SU-DHL-6 (cell line): ENCODE measurements around the gene PITPNM2.

Source experiments
- H2AFZ ChIP-seq: fragments of 200-600 bp; sonication (generic); 2 replicates; pipeline ENCODE4 v1.6.1; 2014; ENCODE audit warnings: low read depth, mild to moderate bottlenecking, moderate library complexity, mixed read lengths, antibody characterized with exemption, low read length; ENCODE audit not compliant: severe bottlenecking
- H3F3A ChIP-seq: fragments of 200-600 bp; shearing (Covaris generic); 2 replicates; pipeline ENCODE4 v1.6.0; 2016; ENCODE audit warnings: antibody characterized with exemption, mild to moderate bottlenecking; ENCODE audit not compliant: insufficient read depth
- H3K27ac ChIP-seq: fragments of 200-600 bp; sonication (generic); 2 replicates; pipeline ENCODE4 v1.5.1; 2016; ENCODE audit warnings: low read depth, mild to moderate bottlenecking, low read length, moderate library complexity, mixed read lengths
- H3K27me3 ChIP-seq: fragments of 200-600 bp; sonication (generic), shearing (Covaris generic); 2 replicates; pipeline ENCODE4 v1.6.0; 2014; ENCODE audit warnings: mild to moderate bottlenecking, low read length
- H3K36me3 ChIP-seq: fragments of 200-600 bp; sonication (generic); 2 replicates; pipeline ENCODE4 v1.6.1; 2014; ENCODE audit warnings: mild to moderate bottlenecking, low read length, mixed read lengths
- H3K4me2 ChIP-seq: fragments of 300-600, 200-600 bp; shearing (Covaris generic), sonication (generic); 2 replicates; pipeline ENCODE4 v1.6.0; 2014; ENCODE audit warnings: low read length, low read depth, mild to moderate bottlenecking; ENCODE audit not compliant: poor library complexity, severe bottlenecking
- H3K4me3 ChIP-seq: fragments of 200-600 bp; sonication (generic); 2 replicates; pipeline ENCODE4 v1.5.1; 2014; ENCODE audit warnings: antibody characterized with exemption, low read length, mild to moderate bottlenecking, mixed read lengths; ENCODE audit not compliant: insufficient read depth, poor library complexity, severe bottlenecking
- H3K79me2 ChIP-seq: fragments of 200-600 bp; sonication (generic); 2 replicates; pipeline ENCODE4 v1.6.1; 2014; ENCODE audit warnings: mild to moderate bottlenecking, low read length, moderate library complexity; ENCODE audit not compliant: insufficient read depth
- H3K9ac ChIP-seq: fragments of 200-600 bp; sonication (generic); 2 replicates; pipeline ENCODE4 v1.7.0; 2014; ENCODE audit warnings: mild to moderate bottlenecking, low read length
- H3K9me2 ChIP-seq: fragments of 200-600 bp; sonication (generic); replicated peaks from 2 replicates; pipeline ENCODE4 v1.6.1; 2014; ENCODE audit warnings: low read length; ENCODE audit not compliant: insufficient read depth
- H3K9me3 ChIP-seq: fragments of 200-600 bp; sonication (generic); 2 replicates; pipeline ENCODE4 v1.6.1; 2014; ENCODE audit warnings: low read length, mixed read lengths; ENCODE audit not compliant: insufficient read depth
- H4K20me1 ChIP-seq: fragments of 200-600 bp; sonication (generic); 2 replicates; pipeline ENCODE4 v1.6.1; 2014; ENCODE audit warnings: low read depth, mild to moderate bottlenecking, antibody characterized with exemption, low read length, moderate library complexity, mixed read lengths
- EZH2phosphoT487 ChIP-seq: fragments of 200-600 bp; sonication (generic), shearing (Covaris generic); conservative IDR thresholded peaks from 2 replicates; pipeline ENCODE4 v1.6.1; 2018; ENCODE audit warnings: mild to moderate bottlenecking, antibody characterized with exemption, low read length, moderate library complexity, mixed read lengths
- TF ChIP-seq, protein P1 (sequence below): fragments of 200-600 bp; sonication (generic); IDR thresholded peaks from one replicate; pipeline ENCODE4 v1.5.1; 2017; ENCODE audit warnings: antibody characterized with exemption, mild to moderate bottlenecking, low read length, moderate library complexity; ENCODE audit not compliant: insufficient read depth, poor library complexity, severe bottlenecking

The PITPNM2 gene

GRCh38 chr12:123139926-123140675, 10.8 kb downstream of the PITPNM2 start:
- Histone ChIP-seq H3K36me3 (no peaks in the 10 kb centered on the region), H3K27me3 (no peaks in the 10 kb centered on the region), H2AFZ (no peak overlapping the region), H3K4me3 (no peak overlapping the region), H3K9ac (no peak overlapping the region), H3F3A (no peaks in the 10 kb centered on the region), H4K20me1 (no peaks in the 10 kb centered on the region), H3K9me2 (no peaks in the 10 kb centered on the region), H3K27ac (no peak overlapping the region), H3K4me2 (no peak overlapping the region), H3K79me2 (no peaks in the 10 kb centered on the region), H3K9me3 (no peaks in the 10 kb centered on the region)
- TF ChIP-seq EZH2phosphoT487, result no peak
- TF ChIP-seq, protein P1, sequence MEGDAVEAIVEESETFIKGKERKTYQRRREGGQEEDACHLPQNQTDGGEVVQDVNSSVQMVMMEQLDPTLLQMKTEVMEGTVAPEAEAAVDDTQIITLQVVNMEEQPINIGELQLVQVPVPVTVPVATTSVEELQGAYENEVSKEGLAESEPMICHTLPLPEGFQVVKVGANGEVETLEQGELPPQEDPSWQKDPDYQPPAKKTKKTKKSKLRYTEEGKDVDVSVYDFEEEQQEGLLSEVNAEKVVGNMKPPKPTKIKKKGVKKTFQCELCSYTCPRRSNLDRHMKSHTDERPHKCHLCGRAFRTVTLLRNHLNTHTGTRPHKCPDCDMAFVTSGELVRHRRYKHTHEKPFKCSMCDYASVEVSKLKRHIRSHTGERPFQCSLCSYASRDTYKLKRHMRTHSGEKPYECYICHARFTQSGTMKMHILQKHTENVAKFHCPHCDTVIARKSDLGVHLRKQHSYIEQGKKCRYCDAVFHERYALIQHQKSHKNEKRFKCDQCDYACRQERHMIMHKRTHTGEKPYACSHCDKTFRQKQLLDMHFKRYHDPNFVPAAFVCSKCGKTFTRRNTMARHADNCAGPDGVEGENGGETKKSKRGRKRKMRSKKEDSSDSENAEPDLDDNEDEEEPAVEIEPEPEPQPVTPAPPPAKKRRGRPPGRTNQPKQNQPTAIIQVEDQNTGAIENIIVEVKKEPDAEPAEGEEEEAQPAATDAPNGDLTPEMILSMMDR, result no peak

GRCh38 chr12:123135688-123136087, 15.2 kb downstream of the PITPNM2 start:
- H3K27ac ChIP-seq, result no peak overlapping the region
- no peaks in the 10 kb centered on the region for H3F3A ChIP-seq
- H3K9me2 ChIP-seq, result no peaks in the 10 kb centered on the region
- H4K20me1 ChIP-seq, result no peaks in the 10 kb centered on the region
- H3K9ac ChIP-seq, result no peak overlapping the region
- H3K36me3 ChIP-seq, result no peaks in the 10 kb centered on the region
- no peaks in the 10 kb centered on the region for H3K27me3 ChIP-seq
- no peak overlapping the region for H3K4me2 ChIP-seq
- no peaks in the 10 kb centered on the region for H3K79me2 ChIP-seq
- TF ChIP-seq, protein P1, result no peak
- TF ChIP-seq EZH2phosphoT487, result no peak
- no peaks in the 10 kb centered on the region for H3K9me3 ChIP-seq
- H3K4me3 ChIP-seq, result no peak overlapping the region
- no peak overlapping the region for H2AFZ ChIP-seq

DNA sequence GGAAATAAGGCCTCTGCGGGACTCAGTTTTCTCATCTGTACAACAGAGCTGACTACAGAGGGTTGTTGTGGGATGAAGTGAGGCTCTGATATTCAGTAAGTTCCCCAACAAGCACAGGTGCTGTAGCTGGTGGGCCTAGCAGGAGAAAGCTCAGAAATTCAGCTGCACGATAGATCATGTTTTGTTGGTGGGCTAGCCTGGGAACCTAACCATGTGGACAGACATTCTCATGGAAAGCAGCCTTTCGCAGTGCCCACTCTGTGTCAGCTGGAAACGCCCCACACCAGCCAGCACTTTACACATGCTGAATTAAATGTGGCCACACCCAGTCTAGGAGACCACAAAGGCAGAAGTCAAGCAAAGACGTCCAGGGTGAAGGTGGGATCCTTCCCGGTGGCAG, 16.1 kb downstream of the PITPNM2 start:
- Histone ChIP-seq H3K9me2 (no peaks in the 10 kb centered on the region), H3K9me3 (no peaks in the 10 kb centered on the region), H2AFZ (no peak overlapping the region), H3K9ac (no peak overlapping the region), H3K4me2 (no peak overlapping the region), H3F3A (no peaks in the 10 kb centered on the region), H3K27ac (no peak overlapping the region), H3K36me3 (no peaks in the 10 kb centered on the region), H3K79me2 (no peaks in the 10 kb centered on the region), H3K4me3 (no peak overlapping the region), H3K27me3 (no peaks in the 10 kb centered on the region), H4K20me1 (no peaks in the 10 kb centered on the region)
- no peak for TF ChIP-seq EZH2phosphoT487

- H3K27ac ChIP-seq, result no peak overlapping the region
- TF ChIP-seq, protein P1, result no peak
- TF ChIP-seq EZH2phosphoT487, result no peak
- no peaks in the 10 kb centered on the region for H3K9me2 ChIP-seq
Measured at GRCh38 chr12:123134271-123134671, 16.6 kb downstream of the PITPNM2 start.

More at GRCh38 chr12:123134271-123134671, 16.6 kb downstream of the PITPNM2 start:
- Histone ChIP-seq H3K4me3 (no peak overlapping the region), H4K20me1 (no peaks in the 10 kb centered on the region), H3K9me3 (no peaks in the 10 kb centered on the region), H3K27me3 (no peaks in the 10 kb centered on the region), H3K79me2 (no peaks in the 10 kb centered on the region), H3K4me2 (no peak overlapping the region), H3F3A (no peaks in the 10 kb centered on the region), H3K9ac (no peak overlapping the region), H2AFZ (no peak overlapping the region), H3K36me3 (no peaks in the 10 kb centered on the region)
